HTR-8/SVneo (cell line): Measurements from ENCODE around the gene SAMD11.

Experiments used
- DNase-seq: peaks from one replicate; pipeline ENCODE4 v3.0.0; 2011; ENCODE audit warnings: low spot score, mixed read lengths; ENCODE audit not compliant: insufficient read length
- FAIRE-seq: peaks from 2 replicates; lab custom pipeline; 2011; peaks lifted over from hg19 to GRCh38; lab: Jason Lieb, UNC

The SAMD11 gene

DNA sequence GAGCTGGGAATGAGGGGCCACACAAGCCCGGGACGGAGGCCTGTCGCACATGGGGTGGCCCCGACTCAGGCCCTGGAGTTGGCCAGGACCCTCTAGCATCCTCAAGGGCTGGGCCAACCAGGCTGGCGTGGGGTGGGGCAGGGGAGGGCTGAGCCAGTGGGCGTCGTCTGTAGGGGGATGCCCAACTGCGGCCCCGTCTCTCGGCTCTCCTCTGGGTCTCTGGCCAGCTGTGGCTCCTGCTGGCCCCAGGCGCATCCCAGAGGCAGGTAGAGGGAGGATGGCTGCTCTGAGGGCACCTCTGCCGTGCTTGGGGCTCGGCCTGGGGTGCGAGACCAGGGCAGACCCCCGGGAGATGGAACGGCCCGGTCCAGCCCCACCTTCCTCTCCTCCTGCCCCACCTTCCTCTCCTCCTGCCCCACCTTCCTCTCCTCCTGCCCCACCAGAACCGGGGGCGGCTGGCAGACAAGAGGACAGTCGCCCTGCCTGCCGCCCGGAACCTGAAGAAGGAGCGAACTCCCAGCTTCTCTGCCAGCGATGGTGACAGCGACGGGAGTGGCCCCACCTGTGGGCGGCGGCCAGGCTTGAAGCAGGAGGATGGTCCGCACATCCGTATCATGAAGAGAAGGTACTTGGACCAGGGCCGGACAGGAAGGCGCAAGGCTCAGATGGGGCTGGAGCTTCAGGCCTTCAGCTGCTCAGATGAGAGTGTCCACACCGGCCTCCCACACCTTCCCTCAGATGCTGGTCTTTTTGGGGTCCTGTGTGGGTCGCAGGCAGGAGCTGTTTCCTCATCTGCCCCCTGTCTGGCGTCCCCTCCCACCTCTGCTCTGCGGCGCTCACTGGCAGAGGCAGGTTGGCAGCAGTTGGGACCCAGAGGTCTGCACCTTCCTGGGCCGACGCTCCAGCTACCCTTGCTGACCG lies 6.2 kb downstream of the SAMD11 start:
- DNase-seq (no peak), FAIRE-seq (no peak)

DNA sequence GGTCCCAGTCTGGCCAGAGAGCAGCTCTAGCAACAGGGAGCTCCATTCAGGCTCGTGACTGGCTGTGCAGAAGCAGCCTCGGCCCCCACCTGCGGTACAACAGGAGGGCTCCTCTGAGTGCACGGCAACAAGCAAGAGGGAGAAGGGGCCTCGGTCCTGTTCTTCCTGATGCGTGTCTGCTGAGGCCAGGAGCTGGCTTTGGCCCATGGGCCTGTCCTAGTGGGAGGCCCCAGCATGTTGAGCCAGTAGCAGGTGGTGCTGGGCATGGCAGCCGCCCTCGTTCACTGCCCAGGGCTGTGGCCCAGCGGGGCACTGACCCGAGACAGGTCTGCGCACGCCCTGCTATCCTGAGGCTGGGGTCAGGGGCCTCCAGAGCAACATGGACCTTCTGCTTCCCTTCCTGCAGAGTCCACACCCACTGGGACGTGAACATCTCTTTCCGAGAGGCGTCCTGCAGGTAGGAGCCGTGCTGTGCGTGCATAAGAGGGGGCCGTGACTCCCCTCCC lies 7.0 kb downstream of the SAMD11 start:
- DNase-seq: no peak
- FAIRE-seq: no peak

DNA sequence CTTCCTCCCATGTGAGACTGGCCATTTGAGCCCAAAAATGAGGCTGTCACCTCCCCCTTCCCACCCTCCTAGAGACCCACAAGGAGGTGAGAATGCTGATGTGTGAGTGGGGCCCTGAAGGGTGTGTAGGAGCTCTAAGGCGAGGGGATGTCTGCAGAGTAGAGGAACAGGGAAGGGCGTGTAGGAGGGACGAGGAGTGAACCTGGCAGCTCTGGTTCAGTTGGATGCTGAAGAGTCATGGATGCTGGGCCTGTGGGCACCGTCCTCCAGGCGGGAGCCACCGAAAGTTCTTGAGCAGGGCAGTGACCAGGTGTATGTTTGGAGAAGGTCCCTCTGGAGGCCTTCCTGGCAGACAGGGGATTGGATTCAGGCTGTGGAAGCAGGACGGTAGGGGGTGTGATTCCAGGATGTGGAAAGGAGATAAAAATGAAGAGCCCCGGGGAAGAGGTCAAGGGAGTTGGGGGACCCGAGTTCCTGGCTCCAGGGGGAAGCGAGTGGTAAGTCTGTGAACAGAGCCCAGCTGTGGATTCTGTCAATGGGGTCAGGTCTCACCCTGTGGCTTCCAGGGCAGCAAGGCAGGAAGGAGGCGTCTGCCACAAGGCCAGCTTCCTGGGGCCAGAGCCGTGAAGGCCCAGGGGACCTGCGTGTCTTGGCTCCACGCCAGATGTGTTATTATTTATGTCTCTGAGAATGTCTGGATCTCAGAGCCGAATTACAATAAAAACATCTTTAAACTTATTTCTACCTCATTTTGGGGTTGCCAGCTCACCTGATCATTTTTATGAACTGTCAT lies 7.9 kb downstream of the SAMD11 start:
- no peak for FAIRE-seq

DNA sequence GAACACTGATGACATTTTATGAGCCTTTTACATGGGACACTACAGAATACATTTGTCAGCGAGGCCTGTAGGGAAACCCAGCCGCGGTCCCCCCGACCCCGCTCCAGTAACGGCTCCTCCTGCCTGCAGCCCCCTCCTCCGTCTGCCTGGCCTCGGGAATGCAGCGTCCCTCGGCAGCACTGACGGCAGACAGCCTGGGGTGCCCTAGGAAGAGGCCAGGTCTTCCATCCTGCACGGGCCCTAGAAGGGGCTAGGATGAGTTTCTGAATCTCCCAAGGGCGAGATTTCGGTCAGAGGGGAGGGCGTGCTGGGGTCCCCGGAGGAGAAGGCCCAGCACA lies 8.4 kb downstream of the SAMD11 start:
- no peak for FAIRE-seq
- no peak for DNase-seq

More for the DNA sequence above, 7.9 kb downstream of the SAMD11 start:
- no peak for DNase-seq

DNA sequence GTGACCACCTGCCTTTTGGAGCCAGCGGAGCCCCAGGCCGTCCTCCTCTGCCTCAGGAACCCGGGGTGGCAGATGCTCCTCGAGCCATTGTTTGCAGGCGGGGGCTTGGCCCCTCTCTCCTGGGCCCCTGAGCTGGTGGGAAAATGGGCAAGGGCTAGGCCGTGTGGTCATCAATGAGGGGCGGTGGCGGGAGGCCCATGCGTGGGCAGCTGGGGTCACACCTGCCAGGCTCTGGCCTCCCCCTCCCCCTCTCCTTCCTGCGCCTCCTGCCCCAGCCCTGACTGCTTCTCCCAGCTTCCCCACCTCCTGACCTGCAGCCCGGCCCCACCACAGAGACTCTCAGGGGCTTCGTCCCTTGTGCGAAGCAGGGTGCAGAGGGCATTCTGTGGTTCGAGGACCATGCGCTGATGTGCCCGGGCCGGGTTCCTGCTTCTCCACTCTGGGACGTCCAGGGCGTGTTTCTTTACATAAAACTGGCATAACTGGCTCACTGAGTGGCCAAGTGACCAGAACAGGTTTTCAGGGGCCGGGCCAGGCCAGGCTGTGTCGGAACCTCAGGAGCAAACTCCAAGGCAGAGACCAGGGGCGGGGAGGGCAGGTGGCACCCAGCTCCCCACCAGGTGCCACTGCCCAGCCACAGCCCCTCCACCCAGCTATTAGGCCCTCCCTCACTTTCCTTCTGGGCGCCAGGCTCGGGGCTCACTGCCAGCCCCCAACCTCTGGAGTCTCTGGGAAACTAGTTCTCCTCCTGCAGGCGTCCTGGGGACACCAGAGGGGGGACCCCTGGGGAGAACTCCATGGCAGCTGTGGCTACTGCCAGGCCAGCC lies 9.3 kb downstream of the SAMD11 start:
- FAIRE-seq (no peak), DNase-seq (no peak)

DNA sequence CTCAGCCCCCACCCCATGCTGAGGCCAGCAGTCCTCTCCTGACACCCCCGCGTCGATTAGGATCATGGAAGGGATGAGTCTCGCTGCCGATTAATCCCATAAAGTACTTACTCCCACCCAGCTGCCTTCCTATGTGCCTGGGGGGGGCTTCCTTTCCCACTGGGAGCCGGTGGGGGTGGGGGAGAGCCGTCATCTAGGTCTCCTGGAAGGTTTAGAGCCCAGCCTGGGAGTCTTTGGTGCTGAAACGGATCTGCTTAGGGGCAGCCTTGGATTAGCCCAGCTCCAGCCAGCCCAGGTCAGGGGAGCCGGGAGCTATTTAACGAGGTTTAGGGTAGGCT lies 9.8 kb downstream of the SAMD11 start:
- DNase-seq (no peak), FAIRE-seq (no peak)

DNA sequence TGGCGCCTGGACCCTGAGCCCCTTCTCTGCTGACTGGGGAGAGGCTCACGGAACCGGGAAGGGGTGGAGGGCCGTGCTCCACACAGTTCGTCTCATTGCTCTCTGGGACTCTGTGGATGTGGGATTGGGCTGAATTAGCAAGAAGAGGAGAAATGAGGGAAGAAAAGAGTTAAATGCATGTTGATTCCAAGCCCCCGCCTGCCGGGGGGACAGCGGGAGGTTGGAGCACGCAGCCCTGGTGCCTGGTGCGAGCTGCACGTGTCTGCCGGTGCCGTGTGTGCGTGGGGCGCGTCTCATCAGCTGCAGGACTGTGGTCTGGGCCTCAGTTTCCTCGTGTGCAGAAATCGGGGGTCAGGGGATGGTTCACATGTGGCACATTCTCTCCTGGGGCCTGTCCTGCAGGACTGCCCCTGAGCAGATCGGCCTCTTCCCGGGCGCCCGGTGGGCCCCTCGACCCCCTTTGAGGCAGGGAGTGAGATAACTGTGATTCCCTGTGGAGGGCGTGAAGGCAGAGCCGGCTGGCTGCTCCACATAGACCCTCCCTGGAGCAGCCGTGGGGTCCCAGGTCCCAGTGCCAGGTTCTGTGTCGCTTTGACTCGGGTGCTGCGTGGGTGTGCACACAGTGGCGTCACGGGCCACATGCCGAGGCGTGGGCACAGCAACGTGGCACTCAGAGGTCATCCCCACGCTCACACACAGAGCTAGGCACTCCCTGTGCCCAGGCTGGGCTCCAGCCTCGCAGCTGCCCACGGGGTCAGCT lies 11.4 kb downstream of the SAMD11 start:
- DNase-seq: no peak

DNA sequence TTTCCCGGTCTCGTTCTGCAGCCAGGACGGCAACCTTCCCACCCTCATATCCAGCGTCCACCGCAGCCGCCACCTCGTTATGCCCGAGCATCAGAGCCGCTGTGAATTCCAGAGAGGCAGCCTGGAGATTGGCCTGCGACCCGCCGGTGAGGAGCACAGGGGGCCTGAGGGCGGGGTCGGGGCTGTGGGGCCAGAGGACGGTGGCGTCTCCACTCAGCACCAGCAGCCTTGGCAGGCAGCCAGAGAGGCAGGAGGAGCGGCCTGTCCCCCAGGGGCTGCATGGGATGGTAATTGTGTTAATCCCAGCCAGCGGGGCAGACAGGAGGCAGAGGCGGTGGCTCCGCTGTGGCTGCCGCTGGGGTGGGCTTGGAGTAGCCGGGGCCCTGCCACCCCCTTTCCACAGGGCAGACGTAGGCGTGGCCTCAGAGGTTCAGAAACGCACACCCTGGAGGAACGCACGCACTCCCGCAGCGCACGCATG lies 12.1 kb downstream of the SAMD11 start:
- DNase-seq (no peak), FAIRE-seq (no peak)

More for the DNA sequence above, 11.4 kb downstream of the SAMD11 start:
- FAIRE-seq: no peak

DNA sequence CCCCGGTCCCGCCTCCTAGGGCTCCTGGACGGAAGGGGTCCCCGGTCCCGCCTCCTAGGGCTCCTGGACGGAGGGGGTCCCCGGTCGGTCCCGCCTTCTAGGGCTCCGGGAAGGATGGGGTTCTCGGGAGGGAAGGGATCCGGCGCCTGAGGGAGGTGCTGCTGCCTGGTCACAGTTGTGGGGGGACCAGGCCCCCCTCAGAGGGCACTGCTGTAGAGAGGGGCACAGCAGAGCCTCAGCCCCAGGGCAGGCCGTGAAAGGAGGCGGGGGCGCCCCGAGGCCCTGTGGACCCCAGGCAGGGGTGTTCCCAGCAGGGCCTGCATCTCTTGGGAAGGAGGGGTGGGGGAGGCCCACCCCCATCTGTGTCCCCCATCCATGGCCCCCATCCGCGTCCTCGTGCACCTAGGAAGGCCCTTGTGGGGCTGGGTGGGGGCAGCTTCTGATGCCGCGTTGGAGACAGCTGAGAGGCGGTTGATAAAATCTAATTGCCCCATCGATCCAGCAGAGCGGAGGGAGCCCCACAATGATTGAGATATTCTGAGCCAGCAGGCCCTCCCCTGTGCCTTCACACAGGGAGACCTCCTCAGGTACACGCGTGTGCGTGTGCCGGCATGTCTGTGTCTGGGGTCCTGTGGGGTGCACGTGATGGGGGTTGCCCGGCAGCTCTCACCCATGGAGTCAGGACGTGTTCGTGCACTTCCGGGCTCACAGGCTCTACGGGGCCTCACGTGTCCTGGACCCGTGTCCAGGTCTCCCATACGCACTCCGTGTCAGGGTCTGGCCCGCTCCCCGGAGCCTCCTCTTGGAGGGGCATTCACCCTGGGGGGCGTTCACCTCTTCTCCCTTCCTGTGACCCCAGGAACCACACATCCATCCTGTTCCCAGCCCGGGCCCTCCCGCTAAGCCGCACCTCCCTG lies 12.9 kb downstream of the SAMD11 start:
- DNase-seq (no peak), FAIRE-seq (no peak)

DNA sequence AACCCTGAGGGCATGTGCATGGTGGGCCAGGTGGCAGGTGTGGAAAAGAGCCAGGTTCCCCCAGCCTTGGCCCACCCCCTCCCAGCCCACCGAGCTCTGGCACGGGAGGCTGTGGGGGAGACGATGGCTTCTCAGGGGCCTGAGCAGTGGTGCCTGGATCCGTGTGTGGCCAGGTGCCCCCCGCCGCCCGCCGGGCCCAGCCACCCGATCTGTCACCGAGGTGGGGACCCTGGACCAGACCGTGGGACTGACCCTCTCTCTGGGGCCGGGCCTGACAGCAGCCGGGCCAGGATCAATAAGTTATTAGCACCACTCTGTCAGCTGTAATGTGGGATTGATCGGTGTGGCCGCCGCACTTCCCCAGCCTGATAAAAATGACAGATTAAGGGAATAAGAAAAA lies 13.8 kb downstream of the SAMD11 start:
- FAIRE-seq (no peak), DNase-seq (no peak)

DNA sequence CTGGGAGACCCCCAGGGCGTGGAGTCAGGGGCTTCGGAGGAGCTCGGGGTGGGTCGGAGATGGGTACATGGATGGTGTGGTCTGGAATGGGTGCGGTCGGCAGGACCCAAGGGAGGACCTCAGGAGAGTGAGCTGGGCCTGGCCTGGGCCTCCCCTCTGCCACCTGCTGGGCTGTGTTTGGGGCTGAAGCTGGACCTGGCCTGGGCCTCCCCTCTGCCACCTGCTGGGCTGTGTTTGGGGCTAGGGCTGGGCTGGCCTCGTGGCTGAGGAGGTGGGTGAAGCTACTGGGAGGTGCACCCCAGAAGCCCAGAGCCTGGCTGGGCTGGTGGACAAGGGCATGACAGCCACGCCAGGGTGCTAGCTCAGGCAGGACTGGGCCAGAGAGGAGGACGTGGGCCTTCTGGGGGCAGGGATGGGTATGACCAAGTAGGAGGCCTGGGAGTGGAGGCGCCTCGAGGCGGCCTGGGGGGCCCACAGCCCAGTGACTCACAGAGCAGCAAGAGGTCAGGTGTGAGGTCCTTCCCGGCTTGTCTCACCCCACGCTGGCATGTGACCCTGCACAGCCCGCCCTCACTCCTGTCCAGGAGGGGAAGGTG lies 14.5 kb downstream of the SAMD11 start:
- no peak for DNase-seq

DNA sequence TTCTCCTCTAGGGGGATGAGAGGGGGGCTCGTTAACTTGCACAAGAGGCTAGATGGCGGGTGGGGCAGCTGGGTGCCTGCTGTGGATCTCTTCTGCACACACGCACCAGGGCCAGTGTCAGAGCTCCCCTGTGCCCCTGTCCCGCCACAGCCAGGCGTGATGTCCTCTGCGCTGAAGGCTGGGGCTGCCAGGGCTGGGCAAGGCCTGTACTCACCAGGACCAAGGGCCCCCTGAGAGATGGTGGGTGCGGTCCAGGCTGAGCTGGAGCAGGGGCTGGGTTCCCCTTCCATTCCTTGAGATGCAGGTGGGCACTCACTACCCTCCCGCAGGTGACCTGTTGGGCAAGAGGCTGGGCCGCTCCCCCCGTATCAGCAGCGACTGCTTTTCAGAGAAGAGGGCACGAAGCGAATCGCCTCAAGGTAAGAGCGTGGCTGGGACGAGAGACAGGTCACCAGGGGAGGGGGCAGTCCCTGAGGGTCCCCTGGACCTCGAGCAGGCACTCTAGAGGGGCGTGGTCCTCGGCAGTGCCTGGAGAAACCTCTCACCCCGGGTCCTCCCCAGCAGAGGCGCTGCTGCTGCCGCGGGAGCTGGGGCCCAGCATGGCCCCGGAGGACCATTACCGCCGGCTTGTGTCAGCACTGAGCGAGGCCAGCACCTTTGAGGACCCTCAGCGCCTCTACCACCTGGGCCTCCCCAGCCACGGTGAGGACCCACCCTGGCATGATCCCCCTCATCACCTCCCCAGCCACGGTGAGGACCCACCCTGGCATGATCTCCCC lies 15.2 kb downstream of the SAMD11 start:
- no peak for FAIRE-seq
- DNase-seq: no peak

More for the DNA sequence above, 14.5 kb downstream of the SAMD11 start:
- FAIRE-seq: peak; percentile 4

DNA sequence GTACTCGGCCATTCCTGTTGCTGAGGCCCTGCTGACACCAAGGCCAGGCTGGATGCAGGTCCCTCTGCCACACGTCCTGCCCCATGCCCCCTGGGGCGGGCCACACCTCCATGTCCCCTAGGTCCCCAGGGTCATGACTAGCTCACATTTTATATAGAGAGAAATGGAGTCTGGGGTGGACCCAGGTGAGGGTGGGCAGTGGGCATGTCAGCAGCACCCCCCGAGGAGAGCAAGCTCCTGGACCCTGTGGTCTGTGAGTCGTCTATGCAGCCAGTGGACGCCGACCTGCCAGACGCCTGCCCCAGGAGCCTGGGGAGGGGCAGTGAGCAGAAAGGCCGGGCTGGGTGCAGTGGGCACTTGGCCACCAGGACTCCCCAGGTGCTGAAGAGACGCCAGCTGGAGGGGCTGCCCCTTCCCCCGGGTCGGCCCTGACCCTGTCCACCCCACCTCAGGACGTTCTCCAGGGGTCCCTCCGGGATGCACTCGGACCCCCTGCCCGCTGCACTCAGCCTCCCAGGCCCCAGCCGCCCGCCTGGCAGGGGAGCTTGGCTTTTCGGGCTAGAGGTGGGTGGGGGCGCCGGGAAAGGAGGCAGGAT lies 15.9 kb downstream of the SAMD11 start:
- DNase-seq: no peak

DNA sequence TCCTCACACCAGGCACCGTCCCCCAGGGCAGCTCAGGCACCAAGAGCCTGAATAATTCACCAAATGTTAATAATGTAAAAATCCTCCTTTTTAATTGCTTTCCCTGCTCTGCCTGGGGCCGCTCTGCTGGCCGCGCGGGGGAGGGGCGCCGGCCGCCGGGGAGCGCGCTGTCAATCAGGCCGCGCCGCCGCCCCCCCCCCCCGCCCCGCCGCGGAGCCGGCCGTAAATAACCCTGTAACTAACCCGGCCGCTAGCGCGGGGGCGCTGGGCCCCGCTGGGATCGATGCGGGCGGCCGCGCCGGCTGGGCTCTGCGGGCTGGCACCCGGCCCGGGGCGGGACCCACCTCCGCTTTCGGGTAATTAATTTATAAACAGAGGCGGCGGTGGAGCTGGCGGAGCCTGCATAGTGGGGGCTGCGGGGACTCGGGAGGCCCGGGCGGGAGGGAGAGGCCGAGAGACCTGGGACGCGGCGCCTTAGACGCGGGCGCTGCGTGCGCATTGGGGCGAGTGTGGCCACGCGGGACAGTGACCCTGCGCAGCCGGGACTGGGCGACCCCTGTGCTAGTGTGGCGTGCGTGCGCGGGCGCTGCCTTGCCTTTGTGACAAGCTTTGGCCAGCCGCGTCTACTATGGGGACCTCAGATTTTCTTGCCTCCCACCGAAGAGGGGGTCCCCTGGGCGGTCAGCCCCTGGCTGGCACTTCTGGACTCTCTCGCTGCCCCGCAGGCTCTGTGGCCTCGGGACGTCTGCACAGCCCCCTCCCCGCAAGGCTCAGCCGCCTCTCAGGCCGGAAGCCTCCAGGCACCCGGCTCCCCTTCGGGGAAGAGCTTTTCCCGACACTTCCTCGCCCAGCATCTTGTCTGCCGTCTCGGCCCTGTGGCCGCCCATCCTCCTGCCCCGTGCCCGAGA lies 16.6 kb downstream of the SAMD11 start:
- no peak for DNase-seq
- FAIRE-seq: no peak

More for the DNA sequence above, 15.9 kb downstream of the SAMD11 start:
- no peak for FAIRE-seq

DNA sequence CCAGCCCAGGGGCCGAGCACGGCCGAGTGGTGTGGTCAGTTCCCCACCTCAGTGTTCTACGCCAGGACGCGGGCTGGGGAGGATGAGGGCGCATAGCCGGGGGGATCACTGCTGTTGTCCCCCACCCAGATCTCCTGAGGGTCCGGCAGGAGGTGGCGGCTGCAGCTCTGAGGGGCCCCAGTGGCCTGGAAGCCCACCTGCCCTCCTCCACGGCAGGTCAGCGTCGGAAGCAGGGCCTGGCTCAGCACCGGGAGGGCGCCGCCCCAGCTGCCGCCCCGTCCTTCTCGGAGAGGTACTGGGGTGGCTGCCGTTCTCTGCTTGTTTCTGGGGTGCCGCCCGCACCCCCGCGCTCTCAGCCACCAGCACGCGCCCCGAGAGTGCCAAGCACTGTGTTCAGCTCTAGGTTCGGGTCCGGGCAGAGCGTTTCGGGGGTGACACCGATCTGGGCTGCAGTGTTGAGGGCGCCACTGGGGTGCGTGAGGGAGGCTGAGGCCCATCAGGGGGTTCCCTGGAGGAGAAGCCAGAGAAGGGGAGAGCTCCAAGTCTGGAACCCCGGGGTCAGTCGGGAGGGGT lies 17.4 kb downstream of the SAMD11 start:
- FAIRE-seq: no peak
- DNase-seq: no peak
